ENCODE results near the gene HDAC1.
A peak's percentile ranks its signal among the peaks of the same experiment; 100 is the strongest.

DNA sequence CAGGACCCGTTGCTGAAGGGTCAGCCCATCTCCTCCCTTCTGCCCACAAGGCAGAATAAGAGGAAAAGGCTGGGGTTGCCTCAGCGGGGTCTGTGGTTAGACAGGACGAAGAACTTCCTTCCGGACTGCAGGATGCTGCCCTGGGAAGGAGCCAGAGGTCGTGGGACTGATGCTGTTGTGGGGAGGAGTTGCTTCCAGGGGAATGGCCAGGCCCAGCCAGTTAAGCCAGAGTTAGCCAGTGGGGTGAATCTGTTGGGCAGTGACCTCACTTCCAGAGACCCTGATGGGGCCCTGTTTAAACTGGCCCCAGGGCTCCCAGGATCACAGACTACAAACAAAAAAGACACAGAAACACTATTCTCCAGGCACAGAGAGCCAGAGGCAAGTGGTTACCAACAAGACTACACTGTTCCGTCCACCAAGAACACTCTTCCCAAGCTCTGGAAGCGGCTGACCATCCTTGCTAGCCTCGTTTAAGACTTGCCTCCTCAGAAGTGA, 57.4 kb downstream of the HDAC1 start:
- TF ChIP-seq ADNP (CRISPR knock-in tag; IDR thresholded peaks at IDR 0.05) (peak; percentile 21; the same call in 1 of the 2 replicates), HOXA9 (CRISPR knock-in tag; IDR thresholded peaks at IDR 0.05; ENCODE audit: borderline replicate concordance) (no peak)
- TF ChIP-seq, protein P1, sequence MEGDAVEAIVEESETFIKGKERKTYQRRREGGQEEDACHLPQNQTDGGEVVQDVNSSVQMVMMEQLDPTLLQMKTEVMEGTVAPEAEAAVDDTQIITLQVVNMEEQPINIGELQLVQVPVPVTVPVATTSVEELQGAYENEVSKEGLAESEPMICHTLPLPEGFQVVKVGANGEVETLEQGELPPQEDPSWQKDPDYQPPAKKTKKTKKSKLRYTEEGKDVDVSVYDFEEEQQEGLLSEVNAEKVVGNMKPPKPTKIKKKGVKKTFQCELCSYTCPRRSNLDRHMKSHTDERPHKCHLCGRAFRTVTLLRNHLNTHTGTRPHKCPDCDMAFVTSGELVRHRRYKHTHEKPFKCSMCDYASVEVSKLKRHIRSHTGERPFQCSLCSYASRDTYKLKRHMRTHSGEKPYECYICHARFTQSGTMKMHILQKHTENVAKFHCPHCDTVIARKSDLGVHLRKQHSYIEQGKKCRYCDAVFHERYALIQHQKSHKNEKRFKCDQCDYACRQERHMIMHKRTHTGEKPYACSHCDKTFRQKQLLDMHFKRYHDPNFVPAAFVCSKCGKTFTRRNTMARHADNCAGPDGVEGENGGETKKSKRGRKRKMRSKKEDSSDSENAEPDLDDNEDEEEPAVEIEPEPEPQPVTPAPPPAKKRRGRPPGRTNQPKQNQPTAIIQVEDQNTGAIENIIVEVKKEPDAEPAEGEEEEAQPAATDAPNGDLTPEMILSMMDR (CRISPR knock-in tag; IDR thresholded peaks at IDR 0.05), result no peak

All from HepG2 (cell line).